ENCODE data around the gene WFIKKN1. TPM values are rescaled to one million over a fixed set of nuclear protein-coding genes. Genes with fewer than 3 reads are reported as not detected.

The WFIKKN1 gene
- total and polyA plus RNA-seq, 2 of the 13 experiments (the other 11 are each of a cell fraction or from before 2014, with no cell fraction given) = 1.7 to 4.9 TPM

- TF ChIP-seq HMGXB4 (CRISPR knock-in tag; IDR thresholded peaks at IDR 0.05; ENCODE audit: borderline replicate concordance in 1 of 2, low read depth in 1 of 2) = peak; percentile 42 to 79; a peak in 2 of 4 replicates
- TF ChIP-seq ELF3 (CRISPR knock-in tag; IDR thresholded peaks at IDR 0.05) = peak; percentile 22; the same call in 1 of the 2 replicates
- peak; percentile 19 for TF ChIP-seq SKI (IDR thresholded peaks at IDR 0.05; ENCODE audit: partially characterized antibody)
- TF ChIP-seq GATAD2A (CRISPR knock-in tag; IDR thresholded peaks at IDR 0.05) = peak; percentile 56
- TF ChIP-seq, protein P1, sequence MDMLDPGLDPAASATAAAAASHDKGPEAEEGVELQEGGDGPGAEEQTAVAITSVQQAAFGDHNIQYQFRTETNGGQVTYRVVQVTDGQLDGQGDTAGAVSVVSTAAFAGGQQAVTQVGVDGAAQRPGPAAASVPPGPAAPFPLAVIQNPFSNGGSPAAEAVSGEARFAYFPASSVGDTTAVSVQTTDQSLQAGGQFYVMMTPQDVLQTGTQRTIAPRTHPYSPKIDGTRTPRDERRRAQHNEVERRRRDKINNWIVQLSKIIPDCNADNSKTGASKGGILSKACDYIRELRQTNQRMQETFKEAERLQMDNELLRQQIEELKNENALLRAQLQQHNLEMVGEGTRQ (IDR thresholded peaks at IDR 0.05; ENCODE audit: low read depth, low read length) = no peak
- TF ChIP-seq, protein P1 (CRISPR knock-in tag; IDR thresholded peaks at IDR 0.05; ENCODE audit: borderline replicate concordance) = no peak
- peak; percentile 46; the same call in 1 of the 2 replicates for TF ChIP-seq TFDP1 (CRISPR knock-in tag; IDR thresholded peaks at IDR 0.05; ENCODE audit: borderline replicate concordance)
- TF ChIP-seq NONO (IDR thresholded peaks at IDR 0.05) = no peak
- peak; percentile 44; the same call in 1 of the 2 replicates for TF ChIP-seq NONO (CRISPR knock-in tag; conservative IDR thresholded peaks at IDR 0.05)
- TF ChIP-seq, protein P2, sequence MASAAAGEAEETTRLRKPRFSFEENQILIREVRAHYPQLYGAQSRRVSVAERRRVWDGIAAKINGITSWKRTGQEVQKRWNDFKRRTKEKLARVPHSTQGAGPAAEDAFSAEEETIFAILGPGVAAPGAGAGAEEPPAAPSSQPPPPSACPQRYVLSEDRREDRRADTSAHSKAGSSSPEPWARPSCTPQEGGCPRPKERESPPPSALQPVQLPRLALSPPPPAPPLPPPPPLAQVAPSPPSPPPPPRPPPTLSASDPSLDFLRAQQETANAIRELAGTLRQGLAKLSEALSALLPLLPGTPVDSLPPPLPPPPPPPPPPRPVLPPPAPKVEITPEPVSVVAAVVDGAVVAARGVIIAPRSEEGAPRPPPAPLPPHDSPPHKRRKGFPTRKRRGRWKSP (CRISPR knock-in tag; IDR thresholded peaks at IDR 0.05) = no peak
- TF ChIP-seq RXRA (CRISPR knock-in tag; IDR thresholded peaks at IDR 0.05) = 0 out of 2 replicates have a peak, but pooled peaks have one; percentile 33
- peak; percentile 61 for TF ChIP-seq GABPB1 (CRISPR knock-in tag; IDR thresholded peaks at IDR 0.05)
- no peak for TF ChIP-seq ZNF563 (CRISPR knock-in tag; IDR thresholded peaks at IDR 0.05)
- TF ChIP-seq TMF1 (CRISPR knock-in tag; IDR thresholded peaks at IDR 0.05; ENCODE audit: low read depth) = peak; percentile 76
- TF ChIP-seq NFRKB (IDR thresholded peaks at IDR 0.05) = no peak
- no peak for TF ChIP-seq JUNB (CRISPR knock-in tag; IDR thresholded peaks at IDR 0.05; ENCODE audit: borderline replicate concordance)
- TF ChIP-seq, protein P3, sequence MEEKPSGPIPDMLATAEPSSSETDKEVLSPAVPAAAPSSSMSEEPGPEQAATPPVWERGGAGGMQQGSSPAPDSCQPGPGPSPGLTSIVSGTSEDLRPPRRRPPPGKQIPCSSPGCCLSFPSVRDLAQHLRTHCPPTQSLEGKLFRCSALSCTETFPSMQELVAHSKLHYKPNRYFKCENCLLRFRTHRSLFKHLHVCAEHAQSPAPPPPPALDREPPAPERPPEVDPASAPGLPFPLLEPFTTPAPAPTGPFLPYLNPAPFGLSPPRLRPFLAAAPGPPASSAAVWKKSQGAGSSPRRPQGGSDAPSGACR (CRISPR knock-in tag; IDR thresholded peaks at IDR 0.05) = 0 out of 2 replicates have a peak, but pooled peaks have one; percentile 10
- 0 out of 2 replicates have a peak, but pooled peaks have one; percentile 46 for TF ChIP-seq ZSCAN25 (CRISPR knock-in tag; IDR thresholded peaks at IDR 0.05)
- TF ChIP-seq HOXA3 (CRISPR knock-in tag; IDR thresholded peaks at IDR 0.05) = peak; percentile 73
- TF ChIP-seq ZNF143 (CRISPR knock-in tag; IDR thresholded peaks at IDR 0.05) = peak; percentile 28; the same call in 1 of the 2 replicates
- 0 out of 2 replicates have a peak, but pooled peaks have one; percentile 31 for TF ChIP-seq ERF (CRISPR knock-in tag; IDR thresholded peaks at IDR 0.05)
- TF ChIP-seq ZNF331 (CRISPR knock-in tag; IDR thresholded peaks at IDR 0.05) = peak; percentile 52; the same call in 1 of the 2 replicates
- TF ChIP-seq TARDBP (CRISPR knock-in tag; IDR thresholded peaks at IDR 0.05) = peak; percentile 41; the same call in 1 of the 2 replicates
- no peak; the same call in 1 of the 2 replicates for TF ChIP-seq NR2F6 (IDR thresholded peaks at IDR 0.05)
- peak; percentile 60; the same call in 1 of the 2 replicates for TF ChIP-seq NR2F6 (CRISPR knock-in tag; IDR thresholded peaks at IDR 0.05)
These were observed 17.4 kb downstream of the WFIKKN1 start (continued) for GRCh38 chr16:648071-648780.
